ENCODE results near the gene NPTN.

Gene NPTN

GRCh38 chr15:73539212-73540128, 93.7 kb downstream of the NPTN start:
- no peak for DNase-seq (ENCODE audit: low read depth in 1 of 2, low spot score in 1 of 2)
- TF ChIP-seq JUND (IDR thresholded peaks at IDR 0.05; ENCODE audit: low read depth), result no peak
- in situ Hi-C loops (cut with HindIII; ENCODE audit: low pct_unique_long_range_greater_than_20kb, low sequenced_read_pairs), result no loop called here

GRCh38 chr15:73538563-73539211, 94.5 kb downstream of the NPTN start:
- in situ Hi-C loops (cut with HindIII; ENCODE audit: low pct_unique_long_range_greater_than_20kb, low sequenced_read_pairs), result no loop called here
- no peak for TF ChIP-seq JUND (IDR thresholded peaks at IDR 0.05; ENCODE audit: low read depth)
- DNase-seq (ENCODE audit: low read depth in 1 of 2, low spot score in 1 of 2), result no peak

GRCh38 chr15:73538123-73538522, 95.1 kb downstream of the NPTN start:
- in situ Hi-C loops (cut with HindIII; ENCODE audit: low pct_unique_long_range_greater_than_20kb, low sequenced_read_pairs), result no loop called here
- TF ChIP-seq JUND (IDR thresholded peaks at IDR 0.05; ENCODE audit: low read depth), result no peak
- DNase-seq (ENCODE audit: low read depth in 1 of 2, low spot score in 1 of 2), result no peak

GRCh38 chr15:73530649-73531048, 102.5 kb downstream of the NPTN start:
- no peak for TF ChIP-seq JUND (IDR thresholded peaks at IDR 0.05; ENCODE audit: low read depth)
- DNase-seq (ENCODE audit: low read depth in 1 of 2, low spot score in 1 of 2), result no peak
- in situ Hi-C loops (cut with HindIII; ENCODE audit: low pct_unique_long_range_greater_than_20kb, low sequenced_read_pairs), result no loop called here

GRCh38 chr15:73527598-73527997, 105.6 kb downstream of the NPTN start:
- no peak for TF ChIP-seq JUND (IDR thresholded peaks at IDR 0.05; ENCODE audit: low read depth)
- DNase-seq (ENCODE audit: low read depth in 1 of 2, low spot score in 1 of 2), result no peak
- in situ Hi-C loops (cut with HindIII; ENCODE audit: low pct_unique_long_range_greater_than_20kb, low sequenced_read_pairs), result no loop called here

GRCh38 chr15:73524919-73525318, 108.3 kb downstream of the NPTN start:
- TF ChIP-seq JUND (IDR thresholded peaks at IDR 0.05; ENCODE audit: low read depth), result no peak
- DNase-seq (ENCODE audit: low read depth in 1 of 2, low spot score in 1 of 2), result no peak
- in situ Hi-C loops (cut with HindIII; ENCODE audit: low pct_unique_long_range_greater_than_20kb, low sequenced_read_pairs), result no loop called here

- no peak for DNase-seq (ENCODE audit: low read depth in 1 of 2, low spot score in 1 of 2)
- TF ChIP-seq JUND (IDR thresholded peaks at IDR 0.05; ENCODE audit: low read depth), result no peak
- in situ Hi-C loops (cut with HindIII; ENCODE audit: low pct_unique_long_range_greater_than_20kb, low sequenced_read_pairs), result no loop called here
Measured at GRCh38 chr15:73522011-73522410, 111.2 kb downstream of the NPTN start.

GRCh38 chr15:73518876-73519733, 114.1 kb downstream of the NPTN start:
- in situ Hi-C loops (cut with HindIII; ENCODE audit: low pct_unique_long_range_greater_than_20kb, low sequenced_read_pairs), result no loop called here
- no peak for TF ChIP-seq JUND (IDR thresholded peaks at IDR 0.05; ENCODE audit: low read depth)
- no peak for DNase-seq (ENCODE audit: low read depth in 1 of 2, low spot score in 1 of 2)

GRCh38 chr15:73518180-73518862, 114.9 kb downstream of the NPTN start:
- no peak for DNase-seq (ENCODE audit: low read depth in 1 of 2, low spot score in 1 of 2)
- TF ChIP-seq JUND (IDR thresholded peaks at IDR 0.05; ENCODE audit: low read depth), result no peak
- in situ Hi-C loops (cut with HindIII; ENCODE audit: low pct_unique_long_range_greater_than_20kb, low sequenced_read_pairs), result no loop called here

- DNase-seq (ENCODE audit: low read depth in 1 of 2, low spot score in 1 of 2), result no peak
- no peak for TF ChIP-seq JUND (IDR thresholded peaks at IDR 0.05; ENCODE audit: low read depth)
- in situ Hi-C loops (cut with HindIII; ENCODE audit: low pct_unique_long_range_greater_than_20kb, low sequenced_read_pairs), result no loop called here
Measured at GRCh38 chr15:73517566-73517965, 115.6 kb downstream of the NPTN start.

- TF ChIP-seq JUND (IDR thresholded peaks at IDR 0.05; ENCODE audit: low read depth), result no peak
- DNase-seq (ENCODE audit: low read depth in 1 of 2, low spot score in 1 of 2), result no peak
- in situ Hi-C loops (cut with HindIII; ENCODE audit: low pct_unique_long_range_greater_than_20kb, low sequenced_read_pairs), result no loop called here
Measured at GRCh38 chr15:73515527-73515926, 117.7 kb downstream of the NPTN start.

All from T47D (cell line).